Skin of body (tissue), 2 donors: ENCODE results near the gene SREBF2. TPM values are rescaled to one million over a fixed set of nuclear protein-coding genes. Genes with fewer than 3 reads are reported as not detected.
"Not testable (repeated sequence)": the region's sequence is repeated elsewhere in the genome, so short reads cannot be mapped to it uniquely, and the experiment has no call there.

Experiments
- DNase-seq: peaks from one replicate; lab custom pipeline; 2025; lab: John Stamatoyannopoulos, UW
- total RNA-seq: library from RNA; depleted of rRNA; stranded (reverse); fragments of >200 nt; gene quantifications from one replicate; pipeline ENCODE4 v1.2.3, GENCODE V29; 2014

Gene SREBF2
- total RNA-seq, 1 donor from 2014 or later = 49.7 TPM

DNA sequence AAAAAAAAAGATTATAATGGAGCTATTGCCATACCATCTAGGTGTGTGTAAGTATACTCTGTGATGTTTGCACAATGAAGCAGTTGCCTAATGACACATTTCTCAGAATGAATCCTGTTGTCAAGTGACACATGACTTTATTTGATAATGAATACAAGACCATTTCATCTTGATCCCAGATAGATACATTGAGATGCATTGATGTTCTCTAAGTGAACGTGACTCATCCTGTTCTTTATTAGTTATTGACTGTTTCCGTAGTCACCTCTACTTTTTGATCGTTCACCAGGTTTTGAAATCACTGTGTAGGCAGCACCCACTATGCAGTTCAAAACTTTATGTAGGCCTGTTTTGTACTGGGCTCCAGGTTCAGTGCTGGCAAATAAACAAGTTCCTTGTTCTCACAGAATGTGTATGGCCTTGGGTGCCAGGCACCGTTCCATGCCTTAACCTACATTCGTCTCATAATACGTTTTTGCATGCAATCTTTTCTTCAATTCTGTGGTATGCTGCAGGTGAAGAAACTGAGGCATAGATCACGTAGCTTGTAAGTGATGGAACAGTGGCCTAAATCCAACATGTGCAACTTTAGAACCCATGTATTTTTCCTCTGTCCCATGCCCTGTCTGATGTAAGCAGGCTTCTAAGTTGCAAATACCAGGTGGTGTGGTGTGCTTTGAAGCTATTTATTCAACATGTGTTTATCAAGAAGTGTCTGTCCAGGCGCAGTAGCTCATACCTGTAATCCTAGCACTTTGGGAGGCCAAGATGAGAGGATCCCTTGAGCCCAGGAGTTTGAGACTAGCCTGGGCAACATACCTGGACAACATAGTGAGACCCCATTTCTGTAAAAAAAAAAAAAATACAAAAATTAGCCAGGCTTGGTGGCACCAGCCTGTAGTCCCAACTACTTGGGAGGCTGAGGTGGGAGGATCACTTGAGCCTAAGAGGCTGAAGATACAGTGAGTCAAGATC lies 10.4 kb downstream of the SREBF2 start:
- DNase-seq = no peak

DNA sequence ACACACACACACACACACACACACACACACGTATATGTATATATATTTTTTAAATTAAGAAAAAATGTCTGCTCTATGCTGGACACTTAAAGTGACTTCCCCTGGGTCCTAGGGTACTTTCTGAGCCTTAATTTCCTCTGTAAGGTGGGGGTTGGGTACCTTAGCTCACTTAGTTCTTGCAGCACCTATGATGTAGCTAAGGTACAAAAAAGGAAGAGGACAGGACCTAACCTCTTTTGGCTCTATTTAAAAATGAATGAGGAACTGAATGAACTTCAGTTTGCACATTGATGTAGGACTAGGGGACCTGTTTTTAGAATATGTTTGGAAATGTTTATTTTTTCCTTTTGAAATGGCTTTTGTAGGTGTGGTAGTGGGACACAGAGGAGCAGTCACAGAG lies 11.1 kb downstream of the SREBF2 start:
- no peak for DNase-seq

DNA sequence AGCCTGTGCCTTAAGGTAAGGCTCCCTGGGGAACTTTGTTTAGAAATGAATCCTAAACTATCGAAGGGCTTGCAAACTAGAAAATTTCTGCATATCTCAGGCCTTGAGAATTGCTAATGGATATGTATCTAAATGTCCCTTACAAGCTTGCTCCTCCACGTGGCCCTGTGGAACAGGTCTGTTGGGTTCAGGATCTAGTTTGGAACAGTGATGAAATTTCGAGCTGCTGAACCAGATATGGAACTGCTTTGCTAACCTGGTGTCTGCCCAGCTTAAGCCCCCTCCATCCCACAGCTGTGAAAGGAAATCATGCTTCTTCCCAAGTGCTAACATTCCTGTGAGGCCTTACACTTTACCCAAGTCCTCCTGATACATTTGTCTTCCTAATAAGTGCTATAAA lies 11.6 kb downstream of the SREBF2 start:
- no peak for DNase-seq

DNA sequence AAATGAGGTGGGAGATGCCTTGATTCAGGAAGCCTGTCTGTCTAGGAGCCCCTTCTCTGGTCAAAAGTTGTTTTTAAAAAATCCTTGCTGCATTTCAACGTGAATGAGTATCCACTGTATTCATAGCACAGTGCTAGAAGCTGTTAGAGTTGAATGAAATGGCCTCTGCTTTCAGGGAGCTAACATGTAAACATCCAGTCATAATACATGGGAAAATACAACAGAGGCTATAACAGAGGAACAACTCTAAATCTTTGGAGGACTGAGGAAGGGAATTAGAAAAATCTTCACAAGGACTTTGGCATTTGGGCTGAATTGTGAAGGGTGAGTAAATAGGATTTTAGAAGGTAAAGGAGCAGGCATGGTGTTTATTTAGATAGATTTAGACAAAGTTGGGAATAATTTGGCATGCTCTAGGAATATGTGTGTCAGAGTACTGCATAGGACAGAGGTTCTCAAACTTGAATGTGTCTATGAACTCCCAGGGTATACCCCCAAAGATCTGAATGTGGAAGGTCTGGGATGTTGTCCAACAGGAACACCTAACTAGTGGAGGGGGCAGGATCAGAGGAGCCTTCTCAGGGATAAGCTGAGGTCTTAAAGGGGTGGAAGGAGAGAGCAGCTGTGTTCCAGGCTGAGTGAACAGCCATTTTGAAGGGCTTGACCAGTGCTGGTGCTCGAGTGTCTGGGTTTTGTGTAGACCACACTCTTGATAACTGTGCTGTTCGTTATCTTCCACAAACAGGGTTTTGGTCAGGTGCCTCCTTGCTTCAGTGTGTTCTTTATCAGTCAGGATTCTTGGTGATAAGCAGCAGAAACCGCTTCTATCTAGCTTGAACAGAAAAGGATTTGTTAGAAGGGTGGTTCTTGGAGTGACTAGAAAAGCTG lies 12.7 kb downstream of the SREBF2 start:
- no peak for DNase-seq

DNA sequence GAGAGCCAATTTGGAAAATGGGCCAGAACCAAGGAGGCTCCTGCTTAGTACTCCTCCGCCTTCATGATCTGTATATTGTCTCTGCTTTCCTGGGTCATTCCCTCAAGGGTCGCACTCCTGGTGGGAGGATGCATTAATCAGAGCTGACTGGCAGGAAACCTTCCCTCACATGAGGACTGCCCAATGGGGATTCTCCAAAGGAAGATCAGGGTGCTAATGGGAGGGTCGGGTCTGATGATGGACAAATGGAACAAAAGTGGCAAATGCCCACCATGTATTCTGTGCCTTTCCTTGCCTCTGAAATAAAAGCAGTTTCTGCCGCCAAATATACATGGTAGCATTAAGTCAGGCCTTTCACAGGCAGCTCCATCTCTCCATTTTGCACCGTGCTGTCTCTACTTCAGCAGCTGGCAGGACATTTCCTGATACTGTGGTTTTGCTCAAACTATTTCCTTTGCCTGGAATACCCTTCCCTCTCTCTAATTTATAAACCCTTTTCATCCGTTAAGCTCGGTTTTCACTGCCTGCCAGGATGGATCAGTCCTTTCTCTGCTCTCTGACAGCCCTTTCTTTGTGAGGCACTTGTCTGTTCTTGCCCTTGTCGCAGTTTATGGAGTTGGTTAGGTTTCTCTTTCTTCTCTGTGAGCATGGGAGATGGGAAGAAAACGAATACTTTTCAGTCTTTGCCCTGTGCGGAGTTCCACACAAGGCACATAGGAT lies 13.5 kb downstream of the SREBF2 start:
- DNase-seq = no peak

DNA sequence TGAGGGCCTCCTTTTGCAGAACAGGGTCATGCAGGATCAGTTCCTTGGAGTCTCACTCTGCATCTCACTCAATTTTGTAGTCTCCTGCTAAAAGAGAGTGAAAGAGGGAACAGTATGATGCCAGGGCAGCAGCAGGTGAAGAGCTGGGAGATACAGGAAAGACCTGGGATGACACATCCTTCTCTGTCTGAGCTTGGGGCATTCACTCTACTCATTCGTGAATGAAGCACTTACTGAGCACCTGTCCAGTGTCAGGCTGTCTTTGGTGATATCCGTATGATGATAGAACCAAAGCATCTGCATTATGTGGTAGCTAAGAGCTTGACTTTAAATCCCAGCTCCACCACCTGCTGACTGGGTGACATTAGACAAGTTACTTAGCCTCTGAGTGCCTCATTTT lies 14.4 kb downstream of the SREBF2 start:
- DNase-seq = no peak

DNA sequence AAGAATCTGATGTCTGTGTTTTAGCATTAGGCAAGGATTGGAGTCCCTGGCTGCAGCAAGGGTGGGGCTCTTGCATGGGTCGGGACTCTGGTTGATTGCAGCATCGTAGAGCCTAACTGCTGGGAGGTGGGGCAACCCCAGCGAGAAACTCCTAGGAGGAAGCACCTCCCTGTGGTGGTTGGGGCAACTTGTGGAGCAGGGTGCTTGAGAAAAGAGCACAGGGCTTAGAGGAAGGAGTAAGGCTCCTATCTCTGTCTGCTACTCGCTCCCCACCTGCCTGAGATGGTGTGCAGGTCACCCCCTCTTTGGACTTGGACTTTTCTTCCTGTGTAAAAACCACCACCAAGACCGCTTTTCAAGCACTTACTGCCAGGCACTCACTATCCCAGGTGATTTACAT lies 15.6 kb downstream of the SREBF2 start:
- DNase-seq = no peak

DNA sequence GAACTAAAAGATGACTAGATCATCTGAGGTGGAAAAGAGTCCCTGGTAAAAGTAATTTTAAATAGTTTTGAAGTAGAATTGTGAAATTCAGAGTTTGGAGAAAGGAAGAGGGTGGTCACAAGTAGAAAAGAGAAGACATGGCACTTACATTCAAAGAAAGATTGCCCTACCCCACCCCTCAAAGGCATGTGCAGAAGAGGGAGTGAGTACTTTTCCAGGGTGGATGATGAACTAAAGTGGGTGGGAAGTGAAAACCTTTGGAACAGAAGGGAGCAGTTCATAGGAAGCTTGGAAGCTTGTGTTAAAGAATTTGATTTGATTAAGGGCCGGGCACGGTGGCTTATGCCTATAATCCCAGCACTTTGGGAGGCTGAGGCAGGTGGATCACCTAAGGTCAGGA lies 23.6 kb downstream of the SREBF2 start:
- DNase-seq = no peak

DNA sequence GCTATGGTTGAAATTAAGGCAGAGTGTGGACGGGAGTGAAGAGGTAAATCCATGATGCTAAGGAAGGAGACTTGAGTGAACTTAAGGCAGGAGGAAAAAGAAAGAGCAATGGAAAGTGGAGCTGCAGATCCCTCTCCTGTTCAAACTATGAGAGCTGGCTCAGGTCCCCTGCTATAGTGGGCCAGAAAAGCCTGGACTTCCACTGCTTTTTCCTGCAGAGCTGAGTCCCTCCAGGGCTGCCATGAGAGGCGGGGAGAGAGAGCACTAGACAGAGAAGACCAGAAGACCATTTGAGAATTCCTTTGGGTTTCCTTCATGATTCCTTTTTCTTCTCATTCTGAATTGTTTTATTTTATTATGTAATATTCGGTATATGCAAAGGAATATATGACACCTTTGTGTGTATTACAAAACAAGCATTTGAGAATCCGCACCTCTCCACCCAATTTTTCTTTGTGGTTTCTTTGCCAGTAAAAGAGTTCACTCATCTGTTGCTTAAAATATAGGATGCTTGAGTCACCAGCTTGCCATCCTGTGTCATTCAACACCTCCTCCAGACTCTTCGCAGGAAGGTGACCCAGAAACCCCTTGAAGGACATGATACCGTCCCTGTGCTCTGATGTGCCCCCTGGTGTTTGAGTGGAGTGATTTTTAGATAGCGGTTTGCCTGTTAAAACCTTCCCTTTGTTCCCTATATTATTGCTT lies 24.4 kb downstream of the SREBF2 start:
- no peak for DNase-seq

DNA sequence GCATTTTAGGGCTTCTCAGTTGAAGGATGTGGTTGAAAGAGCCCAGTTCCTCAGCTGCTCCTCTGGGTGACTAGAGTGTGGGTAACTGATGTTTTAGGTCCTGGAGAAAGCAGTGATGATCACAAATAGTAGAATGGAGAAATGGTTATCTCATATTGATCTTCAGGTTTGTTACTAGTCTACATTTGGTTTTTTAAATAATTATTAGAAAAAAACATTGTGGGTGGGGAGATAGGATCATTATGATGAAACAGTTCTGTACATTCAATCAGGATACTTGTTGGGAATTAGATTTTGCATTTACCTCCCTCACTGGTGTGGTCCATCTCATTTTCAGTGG lies 24.9 kb downstream of the SREBF2 start:
- DNase-seq = no peak

DNA sequence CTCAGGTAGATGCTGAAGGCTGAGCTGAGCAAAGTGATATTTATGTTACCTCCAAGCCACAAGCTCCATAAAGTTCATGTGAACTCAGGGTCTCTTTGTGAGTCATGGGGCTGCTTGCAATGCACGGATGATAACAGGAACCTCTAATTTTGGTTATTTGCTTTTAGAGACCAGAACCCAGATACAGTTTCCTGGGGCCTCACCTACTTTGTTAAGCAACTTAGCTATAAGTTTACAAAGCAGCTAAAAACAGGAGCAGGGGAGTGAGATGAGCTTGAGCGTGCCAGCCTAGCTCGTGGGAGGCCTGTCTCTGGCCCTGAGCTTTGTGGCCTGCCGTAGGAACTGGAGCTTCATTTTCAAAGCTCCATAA lies 29.2 kb downstream of the SREBF2 start:
- DNase-seq = no peak

DNA sequence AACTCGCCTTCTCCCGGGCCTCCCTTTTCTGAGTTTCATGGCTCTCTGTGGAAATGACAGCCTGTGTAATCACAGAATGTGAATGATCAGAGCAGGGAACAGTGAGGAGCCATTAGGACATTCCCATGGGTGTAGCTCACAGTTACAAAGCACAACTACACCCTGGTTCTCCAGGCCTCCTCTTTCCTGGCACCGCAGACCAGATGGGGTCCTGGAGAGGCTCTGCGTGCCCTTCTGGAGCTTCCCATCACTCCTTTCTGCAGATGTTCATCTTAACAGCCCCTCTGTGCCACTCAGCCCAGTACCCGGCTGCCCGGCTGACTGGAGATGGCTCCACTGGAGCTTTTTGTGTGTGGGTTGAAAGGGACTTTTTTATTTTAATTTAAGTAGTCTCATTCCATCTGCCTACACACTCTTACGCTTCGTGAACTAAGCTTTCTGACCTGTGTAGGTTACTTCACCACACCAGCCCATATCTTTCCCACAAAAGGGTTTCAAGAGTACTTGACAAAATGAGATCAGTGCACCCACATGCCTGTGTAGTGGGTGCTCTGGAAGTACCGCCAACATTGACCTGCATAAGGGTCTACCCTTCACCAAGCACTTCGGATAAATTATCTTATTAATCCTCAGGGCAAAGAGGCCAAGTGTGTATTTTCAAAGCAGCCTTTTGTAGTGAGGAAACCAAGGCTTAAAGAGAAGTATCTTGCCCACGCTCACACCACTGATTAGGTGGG lies 29.8 kb downstream of the SREBF2 start:
- no peak for DNase-seq

DNA sequence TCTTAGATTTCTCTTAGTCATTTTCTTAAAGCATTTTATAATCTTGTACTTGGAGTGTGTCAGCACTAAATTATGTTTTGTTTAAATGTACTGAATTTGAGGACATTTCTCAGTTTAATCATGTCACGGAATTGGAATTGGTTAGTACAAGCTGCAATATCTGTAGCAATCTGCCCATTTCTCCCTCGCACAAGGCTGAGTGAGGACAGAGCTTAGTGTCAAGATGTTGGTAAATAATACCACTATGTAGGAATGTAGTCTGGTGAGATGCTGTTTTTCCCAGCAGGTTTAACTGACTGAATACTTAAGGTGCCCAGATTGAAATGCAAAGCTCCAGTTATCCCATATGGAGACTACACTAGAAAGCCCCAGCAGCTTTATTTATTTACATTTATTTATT lies 30.6 kb downstream of the SREBF2 start:
- no peak for DNase-seq

DNA sequence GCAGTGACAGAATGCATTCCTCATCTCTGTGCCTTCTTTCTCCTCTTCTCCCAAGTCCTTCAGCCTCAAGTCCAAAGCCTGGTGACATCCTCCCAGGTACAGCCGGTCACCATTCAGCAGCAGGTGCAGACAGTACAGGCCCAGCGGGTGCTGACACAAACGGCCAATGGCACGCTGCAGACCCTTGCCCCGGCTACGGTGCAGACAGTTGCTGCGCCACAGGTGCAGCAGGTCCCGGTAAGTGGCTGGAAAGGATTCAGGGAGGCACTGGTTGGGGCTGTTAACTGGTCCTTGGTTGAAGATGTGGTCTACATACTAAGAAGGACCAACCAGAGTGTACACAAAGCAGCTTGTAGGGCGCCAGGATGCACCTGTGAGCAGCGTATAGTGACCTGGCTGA lies 35.7 kb downstream of the SREBF2 start:
- DNase-seq = no peak

DNA sequence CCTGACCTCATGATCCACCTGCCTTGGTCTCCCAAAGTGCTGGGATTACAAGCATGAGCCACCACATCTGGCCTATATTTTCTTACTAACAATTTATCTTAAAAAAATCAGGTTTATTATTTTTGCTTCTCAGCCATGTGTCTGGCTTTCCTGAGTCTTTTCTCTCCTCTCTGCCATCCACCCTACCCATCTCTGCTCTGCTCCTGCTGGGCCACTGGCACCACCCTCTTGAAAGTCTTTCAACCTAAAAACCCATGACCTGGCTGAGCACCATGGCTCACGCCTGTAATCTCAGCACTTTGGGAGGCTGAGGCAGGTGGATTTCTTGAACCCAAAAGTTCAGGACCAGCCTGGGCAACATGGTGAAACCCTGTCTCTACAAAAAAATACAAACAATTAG lies 37.2 kb downstream of the SREBF2 start:
- not testable (repeated sequence) for DNase-seq

DNA sequence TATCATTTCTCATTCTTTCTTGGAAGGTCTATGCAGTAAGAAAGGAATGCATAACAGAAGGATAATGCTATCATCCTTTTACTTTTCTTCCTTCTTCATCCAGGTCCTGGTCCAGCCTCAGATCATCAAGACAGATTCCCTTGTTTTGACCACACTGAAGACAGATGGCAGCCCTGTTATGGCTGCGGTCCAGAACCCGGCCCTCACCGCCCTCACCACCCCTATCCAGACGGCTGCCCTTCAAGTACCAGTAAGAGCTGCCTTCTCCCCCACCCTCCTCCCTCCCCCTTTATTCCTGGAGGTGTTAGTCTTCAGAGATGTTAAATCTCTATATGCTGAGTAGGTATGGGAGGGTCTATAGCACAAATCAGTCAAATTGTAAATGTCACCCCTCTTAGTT lies 37.9 kb downstream of the SREBF2 start:
- no peak for DNase-seq

DNA sequence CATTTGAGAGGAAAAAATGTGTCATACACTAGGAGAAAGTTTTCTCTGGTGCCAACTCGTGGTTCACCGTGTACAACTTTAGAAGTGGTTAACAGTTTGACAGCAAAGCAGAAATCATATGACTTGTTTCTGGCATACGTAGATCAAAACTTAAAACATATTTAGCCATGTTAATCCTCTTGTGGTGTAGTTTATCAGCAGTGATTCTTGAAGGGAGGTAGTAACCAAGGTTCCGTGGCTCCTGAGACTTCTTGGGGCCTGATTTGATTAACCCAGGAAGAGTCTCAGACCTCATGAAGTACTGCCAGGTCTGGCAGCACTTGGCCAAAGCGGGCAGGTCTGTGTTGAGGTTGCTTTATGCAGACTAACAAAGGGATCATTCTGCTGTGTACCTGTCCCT lies 40.5 kb downstream of the SREBF2 start:
- DNase-seq = no peak

DNA sequence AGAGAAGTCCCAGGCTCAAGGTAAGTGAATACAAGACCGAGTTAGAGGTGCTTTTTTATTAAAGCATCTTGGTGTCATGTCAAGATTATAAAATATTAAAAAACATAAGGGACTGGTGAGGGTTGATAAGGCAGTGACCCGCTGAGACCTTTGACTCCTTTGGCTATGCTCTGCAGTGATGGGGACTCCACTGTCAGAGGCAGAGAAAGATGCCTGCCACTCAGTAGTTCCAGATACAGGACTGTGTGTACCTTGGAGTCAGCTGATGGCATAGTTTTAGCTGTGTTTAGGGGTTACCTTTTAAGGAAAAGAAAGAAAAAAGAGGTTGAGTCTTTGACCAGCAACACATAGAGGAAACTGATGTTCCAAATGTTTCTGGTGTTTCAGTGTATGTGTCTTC lies 41.2 kb downstream of the SREBF2 start:
- no peak for DNase-seq

DNA sequence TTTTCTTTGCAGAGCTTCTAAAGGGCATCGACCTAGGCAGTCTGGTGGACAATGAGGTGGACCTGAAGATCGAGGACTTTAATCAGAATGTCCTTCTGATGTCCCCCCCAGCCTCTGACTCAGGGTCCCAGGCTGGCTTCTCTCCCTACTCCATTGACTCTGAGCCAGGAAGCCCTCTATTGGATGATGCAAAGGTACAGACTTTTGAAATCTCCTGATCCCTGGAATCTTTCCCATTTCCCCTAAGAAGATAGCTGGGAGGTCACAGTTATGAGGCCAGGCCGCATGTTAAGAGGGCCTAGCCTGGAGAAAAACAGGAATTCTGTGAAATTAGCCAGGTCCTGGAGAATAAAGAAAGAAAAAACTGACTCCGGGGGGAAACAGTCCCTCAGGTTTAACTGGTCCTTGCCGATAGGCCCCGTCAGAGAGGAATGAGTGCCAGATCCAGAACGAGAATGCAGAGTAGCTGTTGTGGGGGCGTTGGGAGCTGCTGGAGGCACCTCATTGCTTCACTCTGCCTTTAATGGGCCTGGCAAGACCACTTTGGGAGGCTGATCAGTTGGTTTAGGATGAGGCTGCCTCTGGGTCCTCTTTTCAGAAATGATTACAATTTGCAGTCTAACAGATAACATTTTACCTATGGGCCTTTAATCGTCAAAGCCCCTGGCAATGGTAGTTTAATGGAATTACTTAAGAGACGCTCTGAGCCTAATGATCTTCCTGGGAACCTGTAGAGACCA lies 42.8 kb downstream of the SREBF2 start:
- no peak for DNase-seq

DNA sequence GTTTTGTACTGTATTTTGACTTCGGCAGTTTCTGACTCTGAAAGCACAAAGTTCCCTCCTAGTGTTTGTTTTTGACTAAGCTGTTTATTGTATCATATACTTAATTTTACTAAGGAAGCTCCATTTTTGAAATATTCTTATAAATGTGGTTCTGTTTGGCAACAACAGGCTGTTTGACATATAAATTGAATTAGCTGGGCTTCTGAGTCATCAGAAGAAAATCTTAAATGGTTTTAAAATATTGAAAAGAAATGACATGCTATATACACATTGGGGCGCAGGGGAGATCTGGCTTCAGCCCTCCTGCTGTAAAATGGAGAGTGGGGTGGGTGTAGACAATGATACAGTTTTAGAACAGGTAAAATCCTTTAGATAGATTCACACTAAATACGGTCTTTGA lies 43.4 kb downstream of the SREBF2 start:
- no peak for DNase-seq
